ENCODE measurements around the gene HS3ST3A1. TPM values are rescaled to one million over a fixed set of nuclear protein-coding genes. Genes with fewer than 3 reads are reported as not detected.

Gene HS3ST3A1
- total RNA-seq, 1 experiment from 2014 or later = 3.4 TPM

- TF ChIP-seq, protein P1, sequence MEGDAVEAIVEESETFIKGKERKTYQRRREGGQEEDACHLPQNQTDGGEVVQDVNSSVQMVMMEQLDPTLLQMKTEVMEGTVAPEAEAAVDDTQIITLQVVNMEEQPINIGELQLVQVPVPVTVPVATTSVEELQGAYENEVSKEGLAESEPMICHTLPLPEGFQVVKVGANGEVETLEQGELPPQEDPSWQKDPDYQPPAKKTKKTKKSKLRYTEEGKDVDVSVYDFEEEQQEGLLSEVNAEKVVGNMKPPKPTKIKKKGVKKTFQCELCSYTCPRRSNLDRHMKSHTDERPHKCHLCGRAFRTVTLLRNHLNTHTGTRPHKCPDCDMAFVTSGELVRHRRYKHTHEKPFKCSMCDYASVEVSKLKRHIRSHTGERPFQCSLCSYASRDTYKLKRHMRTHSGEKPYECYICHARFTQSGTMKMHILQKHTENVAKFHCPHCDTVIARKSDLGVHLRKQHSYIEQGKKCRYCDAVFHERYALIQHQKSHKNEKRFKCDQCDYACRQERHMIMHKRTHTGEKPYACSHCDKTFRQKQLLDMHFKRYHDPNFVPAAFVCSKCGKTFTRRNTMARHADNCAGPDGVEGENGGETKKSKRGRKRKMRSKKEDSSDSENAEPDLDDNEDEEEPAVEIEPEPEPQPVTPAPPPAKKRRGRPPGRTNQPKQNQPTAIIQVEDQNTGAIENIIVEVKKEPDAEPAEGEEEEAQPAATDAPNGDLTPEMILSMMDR (conservative IDR thresholded peaks at IDR 0.05) = no peak
- Histone ChIP-seq H3K4me1 (ENCODE audit: insufficient read depth, low read length) (no peaks in the 10 kb centered on the region), H3K18ac (ENCODE audit: insufficient read length, low read depth, low read length) (no peak overlapping the region), H3K56ac (ENCODE audit: insufficient read length, low read depth, low read length) (no peak overlapping the region), H4K8ac (replicated peaks; ENCODE audit: insufficient read length, low read depth, low read length) (no peak overlapping the region), H3K9me3 (ENCODE audit: control insufficient read depth, low read depth, low read length) (no peaks in the 10 kb centered on the region), H2BK20ac (ENCODE audit: low read depth, low read length, poor library complexity, severe bottlenecking) (no peak overlapping the region), H3K27ac (ENCODE audit: insufficient read length, low read depth, low read length) (no peak overlapping the region), H2BK15ac (ENCODE audit: low read depth, low read length) (no peak overlapping the region), H3T11ph (ENCODE audit: low read length) (no peak overlapping the region), H3K27me3 (ENCODE audit: insufficient read depth, low read length) (no peaks in the 10 kb centered on the region), H4K5ac (ENCODE audit: insufficient read length, low read depth, low read length) (no peak overlapping the region), H3K4me2 (ENCODE audit: insufficient read depth, insufficient read length, low read length) (no peak overlapping the region), H4K91ac (ENCODE audit: insufficient read length, low read depth, low read length) (no peak overlapping the region), H2AFZ (ENCODE audit: low read length) (no peak overlapping the region), H2AK5ac (ENCODE audit: insufficient read length, low read length) (no peak overlapping the region), H2BK120ac (ENCODE audit: low read depth, low read length, poor library complexity, severe bottlenecking) (no peak overlapping the region), H3K14ac (ENCODE audit: insufficient read depth, low read length) (no peak overlapping the region), H3K23me2 (ENCODE audit: insufficient read length, low read depth, low read length, poor library complexity, severe bottlenecking) (no peaks in the 10 kb centered on the region), H3K9ac (ENCODE audit: extremely low read depth, insufficient read length, low read length) (no peak overlapping the region), H3K4ac (ENCODE audit: low read depth, low read length) (no peak overlapping the region), H2BK5ac (ENCODE audit: insufficient read length, low read length) (no peak overlapping the region), H3K23ac (ENCODE audit: insufficient read length, low read depth, low read length) (no peak overlapping the region), H3K79me2 (ENCODE audit: insufficient read depth, low read length) (no peaks in the 10 kb centered on the region), H3K79me1 (ENCODE audit: insufficient read depth, low read depth, low read length, poor library complexity, severe bottlenecking) (no peaks in the 10 kb centered on the region), H2BK12ac (ENCODE audit: insufficient read length, low read depth, low read length) (no peak overlapping the region), H4K20me1 (ENCODE audit: control insufficient read depth, insufficient read depth, insufficient read length) (no peaks in the 10 kb centered on the region)
- no peaks in the 10 kb centered on the region for H3K4me1 Mint-ChIP-seq
- peaks cover 2% of the 10 kb centered on the region; the same call in 1 of the 2 replicates for H3K27me3 Mint-ChIP-seq (ENCODE audit: low read depth)
- H3K36me3 Mint-ChIP-seq (ENCODE audit: insufficient read depth in 1 of 3, low read depth in 3 of 3) = no peaks in the 10 kb centered on the region; a peak in 1 of 7 replicates
- H3K27ac Mint-ChIP-seq = no peak overlapping the region
- no CpG with 5 or more reads among the region's 3 CpGs for WGBS (ENCODE audit: extremely low coverage, insufficient read length, low lambda C conversion rate)
- no peak overlapping the region for H3K4me3 Mint-ChIP-seq
- H3K9me3 Mint-ChIP-seq = no peaks in the 10 kb centered on the region
- DNase-seq = no peak
Observed at GRCh38 chr17:13460261-13461000, 141.3 kb downstream of the HS3ST3A1 start.
